ENCODE measurements around the gene ITPR3.

ITPR3 gene

GRCh38 chr6:33620856-33621710 is at the start of gene ITPR3:
TSS of gene ITPR3 (plus strand) at chr6:33621322. CDS start at chr6:33621603, 281 bp downstream.
- Histone ChIP-seq H3K27me3 (peaks cover 3 to 17% (median 11%) of the 10 kb centered on the region in 11 experiments; a peak in 11 of 22 replicates), H3K4me2 (peak within 1 kb of the TSS; percentile 93 to 100 (median 98)), H3K36me3 (peaks cover 0 to 20% (median 5%) of the 10 kb centered on the region in 11 experiments; a peak in 5 of 22 replicates), H4K20me1 (peaks cover 0 to 43% (median 29%) of the 10 kb centered on the region in 11 experiments; a peak in 18 of 22 replicates), H3K9me3 (replicated peaks in 1 of 11) (no peaks in the 10 kb centered on the region), H3K4me3 (peak within 1 kb of the TSS; percentile 60 to 85 (median 79)), H3K4me1 (peaks cover 10 to 77% (median 60%) of the 10 kb centered on the region in 10 experiments), H3K27ac (peak within 1 kb of the TSS; percentile 46 to 94 (median 85); a peak in 21 of 22 replicates), H3K9ac (peak within 1 kb of the TSS; percentile 71 to 91 (median 82))
- TF ChIP-seq Cebpa-rat (IDR thresholded peaks at IDR 0.05), result no peak; a peak in 2 of 22 replicates

DNA sequence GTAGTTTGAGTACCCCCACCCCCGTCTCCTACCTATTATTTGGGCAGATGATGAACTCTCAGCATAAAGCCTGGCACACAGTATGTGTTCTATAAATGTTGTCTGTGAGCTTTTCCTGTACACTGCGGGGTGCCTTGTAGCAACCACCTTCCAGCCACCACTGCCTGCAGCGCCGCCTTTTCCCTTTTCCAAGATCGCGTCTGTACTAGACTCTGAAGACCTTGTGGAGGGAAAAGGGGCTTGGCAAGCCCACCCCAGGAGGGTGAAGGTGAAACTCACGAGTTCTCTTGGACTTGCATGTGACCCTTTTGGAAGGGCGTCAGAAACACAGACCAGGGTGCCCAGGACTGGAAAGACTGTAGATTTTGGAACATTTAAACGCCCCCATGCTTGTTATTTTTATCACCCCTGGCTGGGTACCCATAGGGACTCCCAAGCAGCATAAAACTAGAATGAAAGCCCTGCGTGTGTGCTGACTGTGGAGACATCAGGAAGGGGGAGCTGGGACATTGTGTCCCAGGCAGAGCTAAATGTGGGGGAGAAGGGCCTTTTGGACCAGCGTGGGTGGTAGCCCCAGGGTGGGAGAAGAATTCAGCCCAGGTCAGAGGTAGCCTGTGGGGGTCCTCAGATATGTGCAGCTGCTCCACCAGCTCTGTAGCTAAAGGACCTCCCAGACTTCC is 49.3 kb upstream of the ITPR3 start:
- Histone ChIP-seq H3K9me3 (replicated peaks in 1 of 11) (no peaks in the 10 kb centered on the region), H3K27ac (peak overlapping the region; percentile 64 to 82 (median 75); a peak in 21 of 22 replicates), H3K4me1 (peaks cover 23 to 44% (median 29%) of the 10 kb centered on the region in 10 experiments), H3K4me2 (peak overlapping the region; percentile 82 to 97 (median 91)), H3K27me3 (no peaks in the 10 kb centered on the region), H4K20me1 (peaks cover 0 to 15% (median 0%) of the 10 kb centered on the region in 11 experiments; a peak in 6 of 22 replicates), H3K4me3 (peak overlapping the region; percentile 56 to 72 (median 62)), H3K9ac (peak overlapping the region; percentile 70 to 82 (median 78)), H3K36me3 (peaks cover 38 to 66% (median 46%) of the 10 kb centered on the region in 11 experiments)
- TF ChIP-seq Cebpa-rat (IDR thresholded peaks at IDR 0.05), result no peak

DNA sequence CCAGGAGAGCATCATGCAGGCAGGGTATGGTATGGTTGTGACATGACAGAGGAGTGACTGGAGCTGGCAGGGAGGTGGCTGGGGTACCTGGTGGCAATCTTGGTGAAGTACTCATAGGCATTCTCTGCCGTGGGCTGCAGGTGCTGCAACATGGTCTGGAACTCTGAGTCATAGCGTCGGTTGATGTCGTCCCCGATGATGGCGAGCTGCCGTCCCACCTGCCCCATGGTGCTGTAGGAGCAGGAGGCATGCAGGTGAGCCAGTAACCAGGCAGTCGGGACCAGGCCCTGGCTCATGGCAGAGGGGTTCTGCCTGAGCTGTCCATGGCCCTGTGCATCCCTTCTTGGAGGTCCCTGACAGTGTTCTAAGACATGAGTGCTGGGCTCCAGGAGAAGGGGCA is 45.9 kb upstream of the ITPR3 start:
- Histone ChIP-seq H3K4me1 (peaks cover 40 to 60% (median 49%) of the 10 kb centered on the region in 10 experiments), H3K36me3 (peaks cover 40 to 64% (median 56%) of the 10 kb centered on the region in 11 experiments), H3K27me3 (no peaks in the 10 kb centered on the region), H3K4me3 (no peak overlapping the region), H3K4me2 (no peak overlapping the region), H3K27ac (no peak overlapping the region), H3K9ac (no peak overlapping the region), H3K9me3 (replicated peaks in 1 of 11) (no peaks in the 10 kb centered on the region), H4K20me1 (peaks cover 0 to 35% (median 13%) of the 10 kb centered on the region in 11 experiments; a peak in 14 of 22 replicates)
- no peak for TF ChIP-seq Cebpa-rat (IDR thresholded peaks at IDR 0.05)

DNA sequence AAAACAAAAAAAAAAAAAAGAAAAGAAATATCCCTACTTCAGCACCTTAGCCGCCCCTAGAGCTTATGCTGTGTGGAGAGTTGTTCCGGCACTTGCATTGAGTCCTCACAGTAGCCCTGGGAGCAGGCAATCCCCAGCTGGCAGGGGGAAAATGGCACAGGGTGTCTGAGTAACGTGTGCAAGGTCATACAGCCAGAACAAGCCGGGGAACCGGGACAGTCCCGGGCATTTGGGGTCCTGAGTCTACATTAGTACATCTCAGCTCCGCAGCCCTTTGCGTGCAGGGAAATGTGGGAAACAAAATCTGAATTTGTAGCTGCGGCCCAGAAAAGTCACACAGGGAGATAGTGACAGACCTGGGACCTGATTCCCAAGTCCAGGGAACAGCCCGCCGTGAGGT is 44.5 kb upstream of the ITPR3 start:
- no peak for TF ChIP-seq Cebpa-rat (IDR thresholded peaks at IDR 0.05)

DNA sequence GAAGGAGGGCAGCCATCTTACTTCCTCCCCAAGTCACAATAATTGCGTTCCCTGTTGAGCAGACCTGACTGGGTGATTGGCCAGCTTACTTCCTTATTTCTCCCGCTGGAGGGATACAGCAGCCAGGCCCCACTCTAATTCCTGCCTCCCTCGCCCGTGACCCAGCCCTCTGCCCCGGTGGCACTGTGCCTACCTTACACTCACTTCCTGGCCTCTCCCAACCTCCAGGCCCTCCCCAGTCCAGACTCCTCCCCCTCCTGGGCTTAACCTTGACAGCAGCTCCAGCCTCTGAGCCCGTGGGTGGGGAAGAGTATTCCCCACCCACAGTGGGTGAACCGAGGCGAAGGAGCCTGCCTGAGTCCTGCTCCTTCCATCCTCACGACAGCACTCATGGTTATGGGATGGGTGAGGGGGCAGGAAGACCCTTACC is 44.0 kb upstream of the ITPR3 start:
- Histone ChIP-seq H3K27ac (peak overlapping the region; percentile 28 to 93 (median 89); a peak in 20 of 22 replicates), H3K4me3 (peak overlapping the region in 5 of 10 experiments; percentile 11 to 91 (median 31); a peak in 8 of 20 replicates)

More for the DNA sequence above, 44.5 kb upstream of the ITPR3 start:
- Histone ChIP-seq H3K36me3 (peaks cover 40 to 64% (median 55%) of the 10 kb centered on the region in 11 experiments), H4K20me1 (peaks cover 0 to 35% (median 13%) of the 10 kb centered on the region in 11 experiments; a peak in 14 of 22 replicates), H3K4me3 (peak overlapping the region in 4 of 10 experiments; percentile 29 to 91 (median 60); a peak in 8 of 20 replicates), H3K4me2 (peak overlapping the region; percentile 81 to 99 (median 95); a peak in 19 of 22 replicates), H3K4me1 (peaks cover 41 to 59% (median 48%) of the 10 kb centered on the region in 10 experiments), H3K27me3 (no peaks in the 10 kb centered on the region), H3K9me3 (replicated peaks in 1 of 11) (no peaks in the 10 kb centered on the region), H3K9ac (peak overlapping the region; percentile 33 to 96 (median 90); a peak in 15 of 22 replicates), H3K27ac (peak overlapping the region; percentile 28 to 93 (median 89); a peak in 20 of 22 replicates)

GRCh38 chr6:33577718-33578117 is 43.4 kb upstream of the ITPR3 start:
- no peaks in the 10 kb centered on the region for H3K27me3 ChIP-seq
- H4K20me1 ChIP-seq, result peaks cover 0 to 35% (median 13%) of the 10 kb centered on the region in 11 experiments; a peak in 14 of 22 replicates
- H3K4me1 ChIP-seq, result peaks cover 31 to 48% (median 38%) of the 10 kb centered on the region in 10 experiments
- peak overlapping the region; percentile 59 to 93 (median 89); a peak in 21 of 22 replicates for H3K27ac ChIP-seq
- no peak for TF ChIP-seq Cebpa-rat (IDR thresholded peaks at IDR 0.05)
- H3K4me2 ChIP-seq, result peak overlapping the region; percentile 81 to 99 (median 95)
- peaks cover 35 to 53% (median 46%) of the 10 kb centered on the region in 11 experiments for H3K36me3 ChIP-seq
- H3K9me3 ChIP-seq (replicated peaks in 1 of 11), result no peaks in the 10 kb centered on the region
- peak overlapping the region; percentile 87 to 96 (median 93); a peak in 20 of 22 replicates for H3K9ac ChIP-seq
- peak overlapping the region in 9 of 10 experiments; percentile 89 to 98 (median 91); a peak in 16 of 20 replicates for H3K4me3 ChIP-seq

More for the DNA sequence above, 44.0 kb upstream of the ITPR3 start:
- Histone ChIP-seq H3K9me3 (replicated peaks in 1 of 11) (no peaks in the 10 kb centered on the region), H3K27me3 (no peaks in the 10 kb centered on the region), H3K4me1 (peaks cover 36 to 54% (median 43%) of the 10 kb centered on the region in 10 experiments), H3K36me3 (peaks cover 38 to 59% (median 50%) of the 10 kb centered on the region in 11 experiments), H3K4me2 (peak overlapping the region; percentile 81 to 99 (median 95)), H3K9ac (peak overlapping the region; percentile 39 to 96 (median 90); a peak in 20 of 22 replicates), H4K20me1 (peaks cover 0 to 35% (median 13%) of the 10 kb centered on the region in 11 experiments; a peak in 14 of 22 replicates)
- no peak for TF ChIP-seq Cebpa-rat (IDR thresholded peaks at IDR 0.05)

- H3K27me3 ChIP-seq, result no peaks in the 10 kb centered on the region
- peak overlapping the region; percentile 87 to 96 (median 93); a peak in 21 of 22 replicates for H3K9ac ChIP-seq
- peaks cover 35 to 52% (median 46%) of the 10 kb centered on the region in 11 experiments for H3K36me3 ChIP-seq
- no peaks in the 10 kb centered on the region for H3K9me3 ChIP-seq (replicated peaks in 1 of 11)
- H3K27ac ChIP-seq, result peak overlapping the region; percentile 55 to 93 (median 89); a peak in 21 of 22 replicates
- H3K4me3 ChIP-seq, result peak overlapping the region; percentile 89 to 99 (median 92)
- H4K20me1 ChIP-seq, result peaks cover 0 to 35% (median 13%) of the 10 kb centered on the region in 11 experiments; a peak in 14 of 22 replicates
- H3K4me2 ChIP-seq, result peak overlapping the region; percentile 81 to 99 (median 95)
- H3K4me1 ChIP-seq, result peaks cover 31 to 47% (median 39%) of the 10 kb centered on the region in 10 experiments
- TF ChIP-seq Cebpa-rat (IDR thresholded peaks at IDR 0.05), result no peak
These were observed 43.0 kb upstream of the ITPR3 start for GRCh38 chr6:33578164-33578563.

GRCh38 chr6:33578588-33579011 is 42.5 kb upstream of the ITPR3 start:
- peaks cover 0 to 35% (median 13%) of the 10 kb centered on the region in 11 experiments; a peak in 14 of 22 replicates for H4K20me1 ChIP-seq
- H3K4me3 ChIP-seq, result peak overlapping the region; percentile 89 to 99 (median 92)
- H3K27ac ChIP-seq, result peak overlapping the region; percentile 55 to 93 (median 89)
- no peaks in the 10 kb centered on the region for H3K27me3 ChIP-seq
- no peaks in the 10 kb centered on the region for H3K9me3 ChIP-seq (replicated peaks in 1 of 11)
- peak overlapping the region; percentile 81 to 99 (median 95) for H3K4me2 ChIP-seq
- peak overlapping the region; percentile 87 to 96 (median 93) for H3K9ac ChIP-seq
- peaks cover 31 to 49% (median 43%) of the 10 kb centered on the region in 11 experiments for H3K36me3 ChIP-seq
- no peak for TF ChIP-seq Cebpa-rat (IDR thresholded peaks at IDR 0.05)
- peaks cover 33 to 44% (median 39%) of the 10 kb centered on the region in 10 experiments for H3K4me1 ChIP-seq

Data from BLaER1 treated with 17β-estradiol and CSF1 and Interleukin-3, amounts not matched to agents 10 nM and 100 nM (cell line).